HT-29 (cell line): Measurements from ENCODE around the gene CHCHD2. TPM values are rescaled to one million over a fixed set of nuclear protein-coding genes. Genes with fewer than 3 reads are reported as not detected.
A peak's percentile ranks its signal among the peaks of the same experiment; 100 is the strongest.
"Not testable (repeated sequence)": the region's sequence is repeated elsewhere in the genome, so short reads cannot be mapped to it uniquely, and the experiment has no call there.

Experiments used
- DNase-seq: peaks from one replicate; pipeline ENCODE4 v3.0.0-alpha.2; 2015; ENCODE audit warnings: low spot score
- small RNA-seq: library from RNA; depleted of rRNA; stranded (forward); fragments of <200 nt; gene quantifications from one replicate; pipeline ENCODE3, GENCODE V24; 2014
- total RNA-seq: library from RNA; depleted of rRNA; stranded (reverse); fragments of >200 nt; shearing (Covaris generic); gene quantifications from 2 replicates; pipeline ENCODE4 v1.2.3, GENCODE V29; 2014; rRNA removed

The CHCHD2 gene
- total RNA-seq, 1 experiment from 2014 or later = 856 TPM

DNA sequence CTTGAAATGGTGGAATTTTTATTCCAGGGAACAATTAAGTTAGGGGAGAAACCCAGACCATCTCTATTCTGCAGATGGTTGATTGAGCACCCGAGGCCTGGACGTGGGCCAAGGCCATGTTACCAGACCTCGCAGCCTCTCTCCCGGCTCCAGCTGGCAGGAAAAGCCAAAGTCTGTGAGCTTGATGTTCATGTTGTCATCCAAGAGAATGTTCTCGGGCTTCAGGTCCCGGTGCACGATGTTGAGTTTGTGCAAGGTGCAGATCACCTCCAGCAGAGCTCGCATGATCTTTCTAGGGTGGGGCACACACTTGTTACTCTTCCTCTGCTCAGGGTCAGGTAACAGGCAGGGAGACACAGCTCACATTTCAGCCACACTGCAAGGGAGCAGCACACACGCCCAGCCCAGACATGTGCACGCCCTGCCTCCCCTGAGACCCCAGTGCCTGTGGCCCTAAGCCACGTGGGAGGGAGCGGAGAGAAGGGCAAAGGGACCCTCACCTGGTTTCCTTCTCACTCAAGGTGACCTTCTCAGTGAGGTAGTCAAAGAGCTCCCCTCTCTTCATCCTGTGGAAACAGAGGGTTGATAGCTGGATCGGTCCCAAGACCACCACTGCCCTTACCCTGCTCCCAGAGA lies 23.0 kb downstream of the CHCHD2 start:
- DNase-seq = no peak

DNA sequence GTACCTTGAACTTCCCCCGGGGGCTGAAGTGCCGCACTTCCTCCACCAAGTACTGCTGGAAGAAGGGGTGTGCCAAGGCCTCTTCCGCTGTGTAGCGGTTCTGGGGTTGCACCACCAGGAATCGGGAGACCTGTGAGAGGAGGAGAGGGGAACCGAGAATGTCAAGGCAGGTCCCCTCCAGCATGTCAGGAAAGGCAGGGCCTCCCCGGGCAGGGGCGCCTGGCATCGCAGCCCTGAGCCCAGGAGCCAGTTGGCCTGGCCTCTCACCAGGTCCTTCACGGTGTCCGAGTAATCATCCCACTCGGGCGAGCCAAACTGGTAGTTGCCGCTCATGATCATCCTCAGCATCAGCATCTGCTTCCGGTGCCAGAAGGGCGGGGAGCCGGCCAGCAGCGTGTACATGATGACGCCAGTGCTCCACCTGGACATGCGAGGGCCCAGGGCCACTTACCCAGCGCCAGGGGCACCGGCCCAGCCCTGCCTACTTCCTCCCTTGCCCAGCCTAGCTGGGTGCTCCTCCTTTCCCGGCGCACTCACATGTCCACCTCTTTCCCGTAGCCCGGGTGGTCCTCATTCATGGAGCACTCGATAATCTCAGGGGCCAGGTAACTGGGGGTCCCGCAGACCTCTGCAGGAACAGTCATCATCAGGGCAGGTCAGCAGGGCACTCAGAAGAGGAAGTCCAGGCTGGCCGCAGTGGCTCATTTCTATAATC lies 24.5 kb downstream of the CHCHD2 start:
- no peak for DNase-seq

DNA sequence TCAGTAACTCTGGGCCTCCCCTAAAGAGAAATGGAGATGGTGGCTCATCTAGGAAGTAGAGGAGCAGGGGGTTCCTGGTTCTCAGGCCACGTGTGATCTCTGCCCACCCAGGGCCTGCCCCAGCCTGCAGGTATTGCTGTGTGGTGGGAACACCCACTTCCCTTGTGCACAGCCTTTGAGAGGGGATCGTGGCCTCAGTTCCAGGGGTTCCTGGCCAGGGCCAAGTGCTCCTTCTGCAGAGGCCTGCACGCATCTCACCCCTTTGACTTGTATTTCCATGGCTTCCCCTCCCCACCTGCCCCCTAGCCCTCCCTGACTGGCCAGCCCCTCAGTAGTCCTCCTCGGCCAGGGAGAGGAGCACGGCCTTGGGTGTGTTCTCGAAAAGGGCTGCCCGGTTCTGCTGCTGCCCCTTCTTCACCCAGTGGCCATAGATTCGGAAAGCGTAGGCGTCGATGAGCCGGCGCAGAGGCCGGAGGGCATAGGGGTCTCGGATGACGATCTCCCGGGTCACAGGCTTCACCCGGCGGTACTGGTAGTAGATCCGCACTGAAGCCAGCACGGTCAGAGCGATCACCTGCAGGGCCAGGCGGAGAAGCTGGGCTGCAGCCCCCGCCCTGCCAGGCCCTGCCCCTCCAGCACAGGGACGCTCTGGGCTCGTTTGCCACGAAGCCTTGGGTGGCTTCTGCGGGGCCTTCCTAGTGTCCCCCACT lies 25.4 kb downstream of the CHCHD2 start:
- DNase-seq = not testable (repeated sequence)

DNA sequence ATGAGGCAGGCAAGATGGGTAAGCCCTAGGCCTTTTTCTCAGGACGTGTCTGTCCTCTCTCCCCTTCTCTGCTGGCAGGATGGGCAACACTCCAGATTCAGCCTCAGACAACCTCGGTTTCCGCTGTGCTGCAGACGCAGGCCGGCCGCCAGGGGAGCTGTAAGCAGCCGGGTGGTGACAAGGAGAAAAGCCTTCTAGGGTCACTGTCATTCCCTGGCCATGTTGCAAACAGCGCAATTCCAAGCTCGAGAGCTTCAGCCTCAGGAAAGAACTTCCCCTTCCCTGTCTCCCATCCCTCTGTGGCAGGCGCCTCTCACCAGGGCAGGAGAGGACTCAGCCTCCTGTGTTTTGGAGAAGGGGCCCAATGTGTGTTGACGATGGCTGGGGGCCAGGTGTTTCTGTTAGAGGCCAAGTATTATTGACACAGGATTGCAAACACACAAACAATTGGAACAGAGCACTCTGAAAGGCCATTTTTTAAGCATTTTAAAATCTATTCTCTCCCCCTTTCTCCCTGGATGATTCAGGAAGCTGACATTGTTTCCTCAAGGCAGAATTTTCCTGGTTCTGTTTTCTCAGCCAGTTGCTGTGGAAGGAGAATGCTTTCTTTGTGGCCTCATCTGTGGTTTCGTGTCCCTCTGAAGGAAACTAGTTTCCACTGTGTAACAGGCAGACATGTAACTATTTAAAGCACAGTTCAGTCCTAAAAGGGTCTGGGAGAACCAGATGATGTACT lies 26.7 kb downstream of the CHCHD2 start:
- DNase-seq = no peak

DNA sequence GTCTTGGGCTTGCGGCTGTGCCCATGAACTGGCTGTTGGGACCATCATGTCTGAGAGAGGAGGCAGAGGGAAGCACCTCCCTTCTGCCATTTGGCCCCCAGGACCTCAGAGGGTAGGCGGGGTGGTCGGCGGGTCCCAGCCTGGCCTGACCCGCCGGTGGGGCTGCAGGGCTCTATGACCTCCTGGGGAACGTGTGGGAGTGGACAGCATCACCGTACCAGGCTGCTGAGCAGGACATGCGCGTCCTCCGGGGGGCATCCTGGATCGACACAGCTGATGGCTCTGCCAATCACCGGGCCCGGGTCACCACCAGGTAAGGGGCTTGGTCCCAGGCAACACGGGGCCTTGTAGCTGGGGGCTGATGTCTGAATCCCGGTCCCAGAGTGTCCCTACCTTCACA lies 28.1 kb downstream of the CHCHD2 start:
- DNase-seq = no peak

DNA sequence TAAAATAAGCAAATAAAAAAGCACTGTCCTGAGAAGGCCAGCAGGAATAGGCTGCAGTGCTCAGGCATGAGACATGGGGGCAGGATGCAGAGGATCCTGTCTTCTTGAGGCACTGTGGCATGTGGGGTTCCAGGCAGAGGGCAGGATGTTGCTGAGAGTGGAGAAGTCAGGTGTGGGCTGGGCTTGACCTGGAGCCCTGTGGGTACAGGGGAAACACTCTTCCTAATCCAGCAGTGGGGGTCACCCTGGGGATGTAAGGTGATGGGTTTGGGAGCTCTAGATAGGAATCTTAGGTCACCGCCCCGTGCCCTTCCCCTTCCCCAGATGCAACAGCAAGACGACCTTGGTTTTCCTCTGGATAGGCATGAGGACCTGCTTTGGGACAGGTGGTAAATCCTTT lies 28.6 kb downstream of the CHCHD2 start:
- no peak for DNase-seq

- peak; percentile 98 for DNase-seq
Observed at GRCh38 chr7:56074371-56074791, 31.9 kb downstream of the CHCHD2 start.

GRCh38 chr7:56066376-56066775 lies 39.9 kb downstream of the CHCHD2 start:
- not testable (repeated sequence) for DNase-seq

DNA sequence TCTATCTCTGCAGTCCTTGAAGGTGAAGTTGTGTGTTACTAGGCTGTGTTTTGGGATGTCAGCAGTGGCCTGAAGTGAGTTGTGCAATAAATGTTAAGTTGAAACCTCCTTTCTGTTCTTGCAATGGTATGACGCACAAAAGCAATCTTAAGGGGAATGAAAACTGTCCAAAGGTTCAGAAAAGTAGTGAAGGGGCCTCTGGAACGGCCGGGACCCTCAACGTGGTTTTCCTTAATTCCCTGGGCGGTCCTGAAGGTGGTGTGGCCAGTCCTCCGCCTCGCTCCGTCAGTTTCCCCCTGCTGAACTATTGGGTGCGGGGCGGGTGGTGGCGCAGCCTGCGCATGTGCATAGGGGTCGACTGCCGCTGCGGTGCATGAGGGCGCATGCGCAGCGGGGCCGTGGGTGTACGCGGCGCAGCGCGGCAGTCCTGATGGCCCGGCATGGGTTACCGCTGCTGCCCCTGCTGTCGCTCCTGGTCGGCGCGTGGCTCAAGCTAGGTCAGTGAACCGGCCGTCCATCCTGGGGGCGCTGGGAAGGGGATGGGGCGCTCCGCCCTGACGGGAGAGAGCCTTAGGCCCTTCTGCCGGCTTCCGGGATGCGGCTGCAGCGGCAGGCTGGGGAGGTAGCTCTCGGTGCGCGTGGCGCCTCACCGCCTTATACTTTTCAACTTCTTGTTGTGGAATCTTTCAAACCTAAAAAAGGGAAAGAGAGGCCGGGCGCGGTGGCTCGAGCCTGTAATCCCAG lies 42.2 kb downstream of the CHCHD2 start, which contains the start of gene SUMF2:
SUMF2 (plus strand) TSS at position 405 of the 744 bp plus-strand sequence; CDS start at position 431, 26 bp downstream.
- peak; percentile 95 for DNase-seq

DNA sequence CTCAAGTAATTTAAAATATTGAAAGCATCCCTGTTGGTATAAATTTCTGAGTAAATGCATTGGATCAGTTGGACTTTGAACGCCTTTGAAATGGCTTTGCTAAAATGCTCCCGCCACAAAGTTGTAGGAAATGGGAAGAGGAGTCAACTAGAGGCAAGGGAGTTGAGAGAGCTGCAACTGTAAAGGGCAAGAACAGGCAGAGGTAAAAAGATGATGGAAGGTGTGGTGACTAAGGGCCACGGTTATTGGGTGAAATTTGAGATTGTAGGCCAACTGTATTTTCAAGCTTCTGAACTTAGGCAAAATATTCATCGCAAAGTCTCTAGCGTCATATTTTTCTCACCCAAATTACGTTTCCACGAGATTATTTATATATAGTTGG lies 42.8 kb downstream of the CHCHD2 start:
- DNase-seq = peak; percentile 19

DNA sequence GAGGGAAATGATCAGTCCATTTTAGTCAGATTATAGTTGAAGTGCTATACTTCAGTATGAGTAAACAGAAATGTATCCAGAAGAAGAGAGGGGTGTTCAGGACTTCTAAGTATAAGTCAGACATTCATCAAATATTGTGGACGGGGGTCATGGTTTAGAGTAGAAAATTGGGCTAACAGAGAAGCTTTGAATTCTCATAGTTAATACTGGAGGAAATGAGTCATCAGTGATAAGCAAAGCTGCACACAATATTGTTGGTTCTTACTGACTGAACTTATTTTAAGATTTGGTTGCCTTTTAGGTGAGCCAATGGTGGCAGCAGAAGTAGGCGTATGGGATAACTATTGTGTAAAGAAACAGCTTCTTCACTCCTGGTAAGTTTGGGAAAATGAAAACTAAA lies 43.9 kb downstream of the CHCHD2 start:
- no peak for DNase-seq

DNA sequence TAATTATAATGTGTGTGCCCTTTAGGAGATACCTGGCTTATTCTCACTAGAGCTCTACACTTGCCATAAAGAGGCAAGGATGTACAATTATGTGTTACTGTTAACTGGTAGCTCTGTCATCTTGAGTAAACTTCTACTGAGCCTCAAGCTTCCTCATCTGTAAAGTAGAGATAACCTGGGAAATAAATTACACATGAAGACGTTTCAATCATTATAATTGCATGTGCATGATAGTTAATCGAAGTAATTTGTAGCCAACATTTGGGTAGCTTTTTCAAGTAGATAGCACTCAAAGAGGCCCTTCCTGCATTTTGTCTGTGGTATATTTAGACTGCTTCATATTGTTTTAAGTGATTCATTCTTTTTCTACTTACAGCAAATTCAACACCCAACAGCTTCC lies 52.3 kb downstream of the CHCHD2 start:
- DNase-seq = no peak

- no peak for DNase-seq
Observed at GRCh38 chr7:56053379-56053778, 52.9 kb downstream of the CHCHD2 start.

Small RNA genes within 50 kb of the gene (small RNA-seq; reads per million reads assigned to genes)
- gene SNORA15 = not detected
- 1.3 reads per million, percentile 48 among the genes with 10 or more reads in this experiment for gene SNORA22B

Other genes with a start within 250 kb of the CHCHD2 start
- not detected in 2 replicates for gene SEPTIN14, start 243.7 kb downstream of the CHCHD2 start, total RNA-seq
- 0.08 and 1.0 TPM in 2 replicates for gene ZNF713, start 219.0 kb downstream of the CHCHD2 start, total RNA-seq
- gene MRPS17, start 154.6 kb downstream of the CHCHD2 start, total RNA-seq = 19.5 and 20.3 TPM in 2 replicates
- gene NIPSNAP2, start 141.9 kb downstream of the CHCHD2 start, total RNA-seq = 9.5 and 10.9 TPM in 2 replicates
- 126 and 130 TPM in 2 replicates for gene PSPH, start 55.0 kb downstream of the CHCHD2 start, total RNA-seq
- 278 and 294 TPM in 2 replicates for gene CCT6A, start 54.7 kb downstream of the CHCHD2 start, total RNA-seq
- gene SUMF2, start 42.2 kb downstream of the CHCHD2 start, total RNA-seq = 142 and 147 TPM in 2 replicates
- 1.5 and 1.7 TPM in 2 replicates for gene PHKG1, start 13.5 kb downstream of the CHCHD2 start, total RNA-seq
- not detected in 2 replicates for gene NUPR2, start 9.9 kb upstream of the CHCHD2 start, total RNA-seq